HG02981 (cell line): ENCODE results near the gene COX6A2.
A peak's percentile ranks its signal among the peaks of the same experiment; 100 is the strongest.
"Not testable (repeated sequence)": the region's sequence is repeated elsewhere in the genome, so short reads cannot be mapped to it uniquely, and the experiment has no call there.

Experiments
- ATAC-seq: cut with Tn5 transposase; IDR thresholded peaks from one replicate; pipeline ENCODE4 v1.9.1; 2021; ENCODE audit warnings: mild to moderate bottlenecking, moderate library complexity; ENCODE audit not compliant: unreplicated experiment

The COX6A2 gene

DNA sequence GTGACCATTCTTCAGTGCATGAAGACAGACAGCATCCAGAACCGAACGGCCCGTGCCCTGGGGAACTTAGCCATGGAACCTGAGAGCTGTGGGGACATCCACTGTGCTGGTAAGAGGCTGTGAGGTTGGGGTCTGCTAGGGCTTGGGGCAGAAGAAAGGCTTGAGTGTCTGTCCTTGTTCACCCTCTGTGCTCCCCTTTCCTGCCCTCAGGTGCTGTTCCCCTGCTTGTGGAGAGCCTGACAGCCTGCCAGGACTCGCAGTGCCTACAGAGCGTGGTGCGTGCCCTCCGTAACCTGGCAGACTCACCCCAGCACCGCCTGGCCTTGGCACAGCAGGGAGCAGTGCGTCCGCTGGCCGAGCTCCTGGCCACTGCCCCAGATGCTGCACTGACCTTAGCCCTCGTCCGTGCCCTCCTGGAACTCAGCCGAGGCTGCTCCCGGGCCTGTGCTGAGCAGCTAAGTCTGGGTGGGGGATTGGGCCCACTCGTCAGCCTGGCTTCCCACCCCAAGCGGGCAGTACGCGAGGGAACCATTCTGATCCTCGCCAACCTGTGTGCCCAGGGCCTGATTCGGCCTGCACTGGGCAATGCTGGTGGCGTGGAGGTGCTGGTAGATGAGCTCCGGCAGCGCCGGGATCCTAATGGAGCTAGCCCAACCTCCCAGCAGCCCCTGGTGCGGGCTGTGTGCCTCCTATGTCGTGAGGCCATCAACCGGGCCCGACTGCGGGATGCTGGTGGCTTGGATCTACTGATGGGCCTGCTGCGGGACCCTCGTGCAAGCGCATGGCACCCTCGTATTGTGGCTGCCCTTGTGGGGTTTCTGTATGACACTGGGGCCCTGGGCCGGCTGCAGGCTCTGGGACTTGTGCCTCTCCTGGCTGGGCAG is 34.0 kb upstream of the COX6A2 start:
- no peak for ATAC-seq

DNA sequence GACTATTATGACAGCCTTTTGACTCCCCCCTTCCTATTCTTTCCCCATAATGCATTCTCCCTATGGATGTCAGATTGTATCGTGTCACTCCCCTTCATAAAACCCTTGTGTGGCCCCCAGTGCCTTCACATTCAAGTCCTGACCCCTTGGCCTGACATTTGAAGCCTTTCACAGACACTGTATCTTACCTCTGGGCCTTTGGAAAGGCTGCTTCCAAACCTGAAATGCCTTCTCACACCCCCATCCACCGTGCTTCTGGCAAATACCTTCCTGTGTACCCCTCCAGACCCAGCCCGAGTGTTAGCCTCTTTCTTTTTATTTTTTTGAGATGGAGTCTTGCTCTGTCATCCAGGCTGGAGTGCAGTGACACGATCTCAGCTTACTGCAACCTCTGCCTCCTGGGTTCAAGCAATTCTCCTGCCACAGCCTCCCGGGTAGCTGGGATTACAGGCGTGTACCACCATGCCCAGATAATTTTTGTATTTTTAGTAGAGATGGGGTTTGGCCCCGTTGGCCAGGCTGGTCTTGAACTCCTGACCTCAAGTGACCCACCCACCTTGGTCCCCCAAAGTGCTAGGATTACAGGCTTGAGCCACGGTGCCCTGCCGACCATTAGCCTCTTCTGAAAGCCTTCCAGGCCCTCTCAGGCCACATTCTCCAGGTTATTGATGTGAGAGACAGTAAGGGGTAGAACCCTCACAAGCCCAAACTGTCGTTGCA is 33.2 kb upstream of the COX6A2 start:
- no peak for ATAC-seq

DNA sequence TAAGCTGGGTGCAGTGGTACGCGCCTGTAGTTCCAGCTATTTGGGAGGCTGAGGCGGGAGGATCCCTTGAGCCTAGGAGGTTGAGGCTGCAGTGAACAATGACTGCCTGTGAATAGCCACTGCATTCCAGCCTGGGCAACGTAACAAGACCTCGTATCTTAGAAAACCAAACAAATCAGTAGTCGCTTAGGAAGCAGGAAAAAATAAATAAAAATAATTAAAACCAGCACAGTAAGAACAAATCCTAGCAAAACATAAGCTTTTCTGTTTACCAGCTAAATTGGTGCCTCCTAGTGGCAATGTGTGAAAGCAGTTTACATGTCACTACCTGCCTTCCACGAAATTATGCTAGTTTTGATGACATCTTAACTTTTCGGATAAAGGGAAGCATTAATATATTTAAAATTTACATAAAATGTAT is 32.4 kb upstream of the COX6A2 start:
- no peak for ATAC-seq

DNA sequence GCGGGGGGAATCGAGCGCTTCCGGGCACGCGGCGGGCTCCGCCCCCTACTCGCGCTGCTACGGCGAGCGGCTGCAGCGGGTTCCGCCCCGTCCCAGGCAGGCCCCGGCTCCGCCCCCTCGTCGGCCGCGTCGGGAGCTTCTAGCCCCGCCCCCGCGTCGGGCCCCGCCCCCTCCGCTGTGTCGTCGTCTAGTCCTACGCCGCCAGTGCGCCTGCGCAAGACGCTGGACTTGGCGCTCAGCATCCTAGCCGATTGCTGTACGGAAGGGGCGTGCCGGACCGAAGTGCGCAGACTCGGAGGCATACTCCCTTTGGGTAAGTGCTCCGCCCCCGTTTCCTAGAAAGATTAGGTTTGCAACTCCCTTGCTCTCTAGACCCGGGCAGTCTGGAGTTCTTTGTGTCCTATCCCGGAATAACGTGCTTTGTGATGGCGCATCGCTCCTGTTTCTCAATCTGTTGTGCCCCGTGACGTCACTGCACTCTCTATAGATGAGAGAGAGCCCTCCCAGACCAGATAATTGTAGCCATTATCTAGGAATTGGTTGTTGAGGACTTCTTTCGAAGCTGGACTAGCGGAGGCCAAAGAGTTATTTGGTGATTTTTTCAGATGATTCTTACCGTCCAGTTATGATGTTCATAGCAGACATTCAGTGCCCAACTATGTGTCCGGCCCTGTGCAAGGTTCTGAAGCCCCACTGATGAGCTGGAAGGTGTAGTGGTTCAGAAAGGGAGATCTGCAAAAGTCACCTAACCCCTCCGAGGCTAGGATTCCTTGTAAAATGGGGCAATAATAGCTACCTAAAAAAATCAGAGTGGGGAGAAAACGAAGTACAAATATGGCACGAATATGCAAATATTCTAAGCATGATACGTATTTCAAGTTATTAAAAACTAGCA is 31.8 kb upstream of the COX6A2 start:
- ATAC-seq = peak; percentile 67

DNA sequence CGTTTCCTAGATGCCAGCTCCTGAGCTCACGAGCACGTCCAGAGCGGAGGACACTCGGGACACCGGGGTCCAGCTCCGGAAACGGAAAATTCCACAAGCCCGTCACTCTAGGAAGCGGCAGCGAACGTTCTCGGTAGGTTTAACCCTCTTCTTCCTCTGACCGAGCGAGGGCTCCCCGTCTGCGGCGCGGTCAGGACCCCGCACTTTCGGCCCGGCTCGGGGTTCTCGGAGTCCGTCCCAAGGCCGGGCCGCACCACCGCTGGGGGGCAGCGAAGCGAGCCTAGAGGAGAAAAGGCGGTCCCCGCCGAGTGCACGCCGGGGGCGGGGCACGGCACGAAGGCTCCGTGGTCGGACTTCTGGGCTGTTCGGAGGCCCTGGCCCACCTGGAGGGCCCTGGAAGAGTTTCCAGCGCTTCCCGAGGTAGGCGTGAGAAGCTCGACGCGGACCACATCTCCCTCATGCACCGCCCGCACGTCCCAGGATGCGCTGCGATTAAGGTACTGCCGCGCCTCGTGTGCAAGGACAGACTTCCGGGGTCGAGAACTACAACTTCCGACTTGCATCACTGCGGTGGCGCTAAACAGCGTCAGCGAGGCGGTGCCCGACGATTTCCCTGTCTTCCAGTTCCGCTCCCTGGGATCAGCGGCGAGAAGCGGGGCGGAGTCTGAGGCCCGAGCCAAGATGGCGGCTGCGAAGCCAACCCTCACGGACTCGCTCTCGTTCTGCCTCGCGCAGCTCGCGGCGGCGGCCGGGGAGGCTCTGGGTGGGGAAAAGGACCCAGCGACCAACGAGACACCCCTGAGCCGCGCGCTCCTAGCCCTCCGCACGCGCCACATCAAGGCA is 30.9 kb upstream of the COX6A2 start, which contains the start of gene ARMC5:
TSS of gene ARMC5 (plus strand) at position 658 of the 843 bp plus-strand sequence. CDS start at position 682, 24 bp downstream.
- peak; percentile 64 for ATAC-seq

DNA sequence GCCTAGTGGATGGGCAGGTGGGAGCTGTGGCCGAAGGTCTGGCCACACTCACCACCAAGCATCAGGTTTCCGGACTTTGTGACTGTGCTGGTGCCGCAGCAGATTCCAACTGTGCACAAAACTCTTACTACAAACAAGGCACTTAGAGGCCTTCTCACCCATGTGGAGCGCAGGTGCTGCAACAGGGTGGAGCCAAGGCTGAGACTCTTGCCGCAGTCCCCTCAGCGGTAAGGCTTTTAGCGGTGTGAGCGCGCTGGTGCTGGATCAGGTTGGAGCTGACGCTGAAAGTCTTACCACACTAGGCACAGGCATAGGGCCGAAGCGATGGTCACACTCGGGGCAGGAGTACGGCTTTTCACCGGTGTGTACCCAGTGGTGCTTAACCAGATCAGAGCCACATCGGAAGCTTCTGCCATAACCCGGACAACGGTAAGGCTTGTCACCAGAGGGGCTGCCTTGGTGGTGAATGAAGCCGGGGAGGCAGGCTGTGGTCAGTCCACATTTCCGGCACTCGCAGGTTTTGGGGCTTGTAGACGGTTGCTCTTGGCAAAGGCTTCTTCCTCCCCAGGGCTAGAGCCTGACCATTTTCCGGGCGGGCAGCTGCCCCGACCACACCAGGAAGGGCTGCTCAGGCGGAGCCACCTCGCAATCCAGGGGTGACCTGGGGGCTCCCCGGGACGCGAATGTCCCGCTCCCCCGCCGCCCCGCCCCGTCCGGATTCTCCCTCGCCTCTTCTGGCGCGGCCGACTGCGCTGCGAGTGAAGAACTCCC is 30.1 kb upstream of the COX6A2 start:
- ATAC-seq = peak; percentile 18

DNA sequence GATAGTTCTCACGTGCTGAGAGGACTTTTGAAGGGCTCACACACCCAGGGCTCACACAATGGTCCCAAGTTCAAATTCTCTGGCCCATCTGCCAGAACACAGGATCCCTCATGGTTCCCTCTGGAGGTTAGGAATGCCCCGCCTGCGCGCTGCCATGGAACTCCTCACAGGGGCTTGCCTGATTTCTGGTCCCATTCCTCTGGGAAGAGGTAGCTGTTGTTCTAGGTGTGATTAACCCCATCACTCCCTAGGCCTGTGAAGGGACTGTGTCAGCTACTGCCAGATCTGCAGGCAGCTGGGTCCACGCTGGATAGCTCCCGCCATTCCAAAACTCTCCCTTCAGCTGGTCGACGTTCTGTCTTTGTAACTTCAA is 28.8 kb upstream of the COX6A2 start:
- ATAC-seq = no peak

DNA sequence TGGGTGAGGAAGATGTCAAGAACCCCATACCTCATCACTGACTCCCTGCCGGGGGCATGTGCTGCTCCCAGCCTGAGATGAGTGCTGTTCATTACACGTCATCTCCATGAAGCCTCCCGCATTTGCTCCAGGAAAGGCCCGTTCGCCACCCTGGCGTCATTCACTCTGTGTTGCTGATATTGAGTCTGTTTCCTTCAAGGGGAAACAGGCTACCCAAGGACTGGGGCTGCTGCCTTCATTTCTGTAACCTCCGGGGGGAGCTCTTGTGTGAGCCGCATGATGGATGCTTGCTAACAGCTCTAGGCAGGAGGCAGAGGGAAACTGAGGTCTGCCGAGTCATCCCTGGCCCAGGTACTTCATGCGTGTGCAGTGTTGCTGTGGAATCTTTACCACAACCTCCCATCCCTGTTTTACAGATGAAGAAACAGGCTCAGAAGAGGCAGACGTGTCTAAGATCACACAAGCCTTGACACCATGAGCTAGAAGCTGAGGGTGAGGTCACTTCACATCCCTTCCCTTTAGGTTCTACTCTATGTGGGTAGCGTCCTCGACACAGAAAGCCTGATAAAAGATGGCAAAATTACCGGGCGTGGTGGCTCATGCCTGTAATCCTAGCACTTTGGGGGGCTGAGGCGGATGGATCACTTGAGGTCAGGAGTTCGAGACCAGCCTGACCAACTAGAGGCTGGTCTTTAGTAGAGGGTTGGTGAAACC is 27.6 kb upstream of the COX6A2 start:
- ATAC-seq = no peak

DNA sequence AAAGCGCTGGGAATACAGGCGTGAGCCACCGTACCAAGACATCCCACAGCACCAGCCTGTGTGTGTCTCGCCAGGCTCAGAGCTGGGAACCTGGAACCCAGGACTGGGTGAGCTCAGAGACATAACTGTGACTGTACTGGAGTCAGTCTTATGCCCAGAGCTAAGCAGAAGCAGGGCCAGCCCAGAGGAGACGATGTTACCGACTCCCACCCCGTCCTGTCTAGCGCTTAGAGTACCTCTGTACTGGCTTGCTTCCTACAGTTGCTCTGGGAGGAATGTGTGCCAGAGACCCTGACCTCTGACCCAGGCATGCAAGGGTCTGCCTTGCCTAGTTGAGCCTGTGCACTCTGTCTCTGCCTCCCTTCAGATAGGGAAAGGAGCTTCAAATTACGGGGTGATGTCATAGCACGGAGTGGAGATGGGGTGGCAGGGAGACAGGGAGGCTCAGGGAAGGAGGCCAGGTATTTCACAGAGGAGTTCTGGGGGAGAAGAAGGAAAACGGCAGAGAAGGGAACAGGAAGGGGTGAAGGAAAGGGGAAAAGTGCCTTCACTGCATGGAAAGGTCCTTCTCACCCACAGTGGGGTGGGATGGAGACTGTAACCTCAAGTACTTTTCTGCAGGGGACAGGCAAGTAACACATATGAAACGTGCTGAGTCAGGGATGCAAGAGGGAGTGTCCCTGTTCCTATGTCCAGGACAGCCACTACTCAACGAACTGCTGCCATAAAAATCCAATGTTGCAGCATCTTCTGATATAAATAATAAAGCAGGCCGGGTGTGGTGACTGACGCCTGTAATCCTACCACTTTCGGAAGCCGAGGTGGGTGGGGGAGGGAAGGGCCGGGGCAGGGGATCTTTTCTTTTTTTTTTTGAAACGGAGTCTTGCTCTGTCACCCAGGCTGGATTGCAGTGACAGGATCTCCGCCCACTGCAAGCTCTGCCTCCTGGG is 25.4 kb upstream of the COX6A2 start:
- no peak for ATAC-seq

DNA sequence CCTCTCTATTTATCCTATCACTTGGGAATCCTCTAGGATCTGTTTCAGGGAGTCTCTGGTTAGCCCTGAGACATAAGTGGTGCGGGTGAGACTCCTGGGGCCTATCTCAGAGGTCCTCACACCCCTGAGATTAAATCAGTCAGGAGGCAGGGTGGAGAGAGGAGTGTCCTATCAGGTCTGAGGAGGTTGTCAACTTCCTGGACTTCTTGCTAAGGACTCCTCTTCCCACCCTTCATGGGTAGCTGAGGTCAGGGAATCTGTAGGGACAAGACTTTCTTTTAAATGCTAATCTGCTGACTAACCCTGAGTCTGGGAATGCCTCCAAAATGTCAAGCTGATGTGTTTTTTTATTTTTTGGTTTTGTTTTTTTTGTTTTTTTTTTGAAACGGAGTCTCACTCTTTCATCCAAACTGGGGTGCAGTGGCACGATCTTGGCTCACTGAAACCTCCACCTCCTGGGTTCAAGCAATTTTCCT is 24.5 kb upstream of the COX6A2 start:
- no peak for ATAC-seq

DNA sequence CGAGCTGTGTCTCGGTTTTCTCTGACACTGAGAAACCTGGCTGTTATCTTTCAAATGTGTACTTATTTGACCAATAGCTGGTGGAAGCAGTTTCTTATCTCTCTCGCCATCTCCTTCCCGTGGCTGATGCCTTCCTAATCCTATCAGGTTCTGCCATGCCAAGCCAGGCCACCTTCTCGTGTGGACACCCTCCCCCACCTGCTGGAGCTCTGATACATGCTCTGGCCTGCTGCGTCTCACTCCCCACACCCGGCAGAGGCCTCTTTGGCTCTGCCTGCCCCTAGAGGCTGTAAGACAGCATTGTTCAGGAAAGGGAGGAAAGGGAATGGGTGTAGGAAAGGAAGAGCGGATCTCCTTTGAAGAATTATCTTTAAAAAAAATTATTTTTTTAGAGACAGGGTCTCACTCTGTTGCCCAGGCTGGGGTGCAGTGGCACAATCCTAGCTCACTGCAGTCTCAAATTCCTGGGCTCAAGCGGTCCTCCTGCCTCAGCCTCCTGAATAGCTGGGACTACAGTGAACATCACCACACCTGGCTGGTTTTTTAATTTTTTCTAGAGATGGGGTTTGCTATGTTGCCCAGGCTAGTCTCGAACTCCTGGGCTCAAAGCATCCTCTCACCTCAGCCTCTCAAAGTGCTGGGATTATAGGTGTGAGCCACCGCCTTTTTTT is 23.7 kb upstream of the COX6A2 start:
- ATAC-seq = no peak

DNA sequence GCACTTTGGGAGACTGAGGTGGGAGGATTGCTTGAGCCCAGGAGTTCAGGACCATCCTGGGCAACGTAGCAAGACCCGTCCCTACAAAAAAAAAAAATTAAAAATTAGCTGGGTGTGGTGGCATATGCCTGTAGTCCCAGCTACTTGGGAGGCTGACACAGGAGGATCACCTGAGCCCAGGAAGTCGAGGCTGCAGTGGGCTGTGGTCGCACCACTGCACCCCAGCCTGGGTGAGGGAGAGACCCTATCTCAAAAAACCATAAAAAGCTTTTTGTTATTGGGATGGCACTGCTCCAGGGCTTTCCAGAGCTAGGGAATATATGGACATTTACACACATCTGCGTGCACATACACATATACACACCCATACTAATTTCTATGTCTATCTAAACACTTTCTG is 23.0 kb upstream of the COX6A2 start:
- no peak for ATAC-seq

DNA sequence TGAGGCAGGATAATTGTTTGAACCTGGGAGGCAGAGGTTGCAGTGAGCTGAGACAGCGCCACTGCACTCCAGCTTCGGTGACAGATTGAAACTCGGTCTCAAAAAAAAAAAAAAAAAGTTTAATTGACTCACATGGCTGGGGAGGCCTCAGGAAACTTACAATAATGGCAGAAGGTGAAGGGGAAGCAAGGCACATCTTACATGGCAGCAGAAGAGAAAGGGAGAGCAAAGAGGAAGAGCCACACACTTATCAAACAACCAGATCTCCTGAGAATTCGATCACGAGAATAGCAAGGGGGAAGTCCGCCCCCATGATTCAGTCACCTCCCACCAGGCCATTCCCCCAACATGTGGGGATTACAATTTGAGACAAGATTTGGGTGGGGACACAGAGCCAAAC is 17.8 kb upstream of the COX6A2 start:
- ATAC-seq = not testable (repeated sequence)

DNA sequence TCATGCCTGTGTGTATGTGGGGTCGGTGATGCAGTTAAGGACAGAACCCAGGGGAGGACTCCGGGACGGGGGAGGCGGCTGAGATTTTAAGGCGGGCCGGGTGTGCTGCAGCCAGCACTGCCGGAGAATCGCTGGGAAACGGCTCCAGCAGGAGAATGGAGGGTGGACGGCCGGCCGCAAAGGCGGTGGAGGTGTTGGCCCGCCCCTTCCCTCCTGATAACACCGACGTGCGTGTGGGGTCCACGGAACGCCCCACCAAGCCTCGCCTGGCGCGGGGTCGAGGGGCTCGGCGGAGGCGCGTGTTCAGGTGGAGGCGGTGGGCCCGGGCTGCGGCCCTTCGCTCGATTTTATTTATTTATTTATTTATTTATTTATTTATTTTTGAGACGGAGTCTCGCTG is 13.8 kb upstream of the COX6A2 start:
- no peak for ATAC-seq

DNA sequence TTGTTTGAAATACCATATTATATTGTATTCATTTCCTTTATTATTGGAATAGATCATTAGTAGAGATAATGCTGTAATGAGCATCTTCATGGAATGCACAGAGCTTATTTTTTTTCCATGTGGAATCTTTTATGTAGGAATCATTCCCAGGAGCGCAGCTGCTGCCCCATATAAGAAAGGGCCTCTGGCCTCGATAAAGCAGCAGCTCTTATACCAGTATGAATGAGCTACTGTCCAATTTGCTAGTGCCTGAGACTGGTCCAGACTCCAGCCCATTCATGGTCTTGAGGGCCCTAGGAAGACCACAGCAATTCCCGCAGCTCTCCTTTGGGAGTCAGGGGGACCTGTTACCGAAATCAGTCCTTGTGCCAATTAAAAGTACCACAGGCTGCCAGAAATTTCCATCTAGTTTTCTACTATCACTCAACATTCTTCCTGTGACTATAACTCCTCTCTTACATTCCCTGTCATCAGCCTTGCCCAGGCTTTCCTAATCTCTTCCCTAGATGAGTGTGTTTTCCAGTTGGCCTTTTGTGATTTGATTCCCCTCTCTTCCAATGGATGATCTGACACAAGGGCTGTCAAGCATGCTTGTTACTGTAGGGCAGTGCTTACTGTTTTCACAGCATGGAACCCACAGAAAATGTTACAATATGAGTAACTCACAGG is 12.5 kb upstream of the COX6A2 start:
- no peak for ATAC-seq

DNA sequence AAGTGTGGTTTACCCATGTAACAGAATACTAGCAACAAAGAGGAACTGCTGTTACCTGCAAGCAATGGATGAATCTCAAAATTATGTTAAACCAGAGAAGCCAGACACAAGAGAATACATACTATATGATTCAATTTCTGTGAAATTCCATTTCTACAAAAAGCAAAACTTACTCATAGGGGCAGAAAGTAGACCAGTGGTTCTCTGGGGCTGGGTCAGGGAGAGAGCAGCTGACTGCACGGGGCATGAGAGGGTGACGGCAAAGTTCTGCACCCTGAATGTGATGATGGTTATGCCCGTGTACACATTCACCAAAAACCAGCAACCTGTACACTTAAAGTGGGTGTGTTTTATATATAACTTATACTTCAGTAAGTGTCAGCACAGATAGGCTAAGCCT is 11.4 kb upstream of the COX6A2 start:
- no peak for ATAC-seq
